GM21515 (cell line): ENCODE results near the gene USH2A.

Experiments
- ATAC-seq: cut with Tn5 transposase; IDR thresholded peaks from one replicate; pipeline ENCODE4 v1.9.1; 2021; ENCODE audit not compliant: unreplicated experiment

The USH2A gene

DNA sequence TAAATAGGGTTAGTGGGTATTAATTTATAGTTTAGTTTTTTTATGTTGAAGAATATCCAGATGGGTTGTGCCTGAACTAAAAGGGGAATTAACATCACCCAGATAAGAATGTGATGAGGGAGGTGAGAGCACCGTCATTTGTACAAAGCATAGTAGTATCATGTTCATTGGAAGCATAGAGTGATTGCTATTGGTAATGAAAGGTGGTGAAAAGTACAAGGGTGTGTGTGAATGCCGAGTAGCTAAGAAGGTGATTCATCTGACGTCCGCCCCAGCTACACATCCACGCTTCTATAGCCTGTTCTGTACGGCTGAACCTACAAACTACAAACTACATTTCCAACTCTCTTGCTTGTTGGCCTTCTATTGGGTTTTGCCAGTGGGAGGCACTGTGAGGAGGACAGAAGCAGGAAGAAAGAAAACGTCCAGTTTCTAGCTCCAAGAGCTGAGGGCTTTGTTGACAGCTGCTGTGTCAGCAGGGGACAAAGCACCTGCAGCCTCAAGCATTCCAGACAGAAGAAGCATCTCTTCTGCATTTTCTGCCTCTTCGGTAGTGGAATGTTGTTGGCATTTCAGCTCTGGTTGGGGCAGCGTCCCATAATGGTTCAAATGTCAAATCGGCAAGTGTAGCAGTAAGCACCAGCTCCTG is 451.3 kb downstream of the USH2A start:
- ATAC-seq = no peak

DNA sequence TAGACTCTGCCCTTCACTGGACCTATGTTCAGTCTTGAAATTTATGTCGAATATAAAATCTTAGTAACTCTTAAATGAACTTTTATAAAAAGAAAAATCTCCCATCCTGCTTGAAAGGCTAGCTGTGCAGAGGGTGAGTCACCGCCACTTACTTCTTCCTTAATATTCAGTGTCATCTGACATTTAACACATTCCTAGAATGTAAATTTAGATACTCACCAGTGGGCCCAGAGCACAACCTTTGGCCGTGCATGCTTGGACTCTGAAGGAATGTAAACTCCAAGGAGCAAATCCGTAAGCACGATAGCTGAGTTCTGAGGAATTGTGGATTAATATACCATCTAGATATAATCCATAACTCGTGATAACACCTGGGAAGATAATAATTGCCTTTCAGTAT is 452.8 kb downstream of the USH2A start:
- no peak for ATAC-seq

DNA sequence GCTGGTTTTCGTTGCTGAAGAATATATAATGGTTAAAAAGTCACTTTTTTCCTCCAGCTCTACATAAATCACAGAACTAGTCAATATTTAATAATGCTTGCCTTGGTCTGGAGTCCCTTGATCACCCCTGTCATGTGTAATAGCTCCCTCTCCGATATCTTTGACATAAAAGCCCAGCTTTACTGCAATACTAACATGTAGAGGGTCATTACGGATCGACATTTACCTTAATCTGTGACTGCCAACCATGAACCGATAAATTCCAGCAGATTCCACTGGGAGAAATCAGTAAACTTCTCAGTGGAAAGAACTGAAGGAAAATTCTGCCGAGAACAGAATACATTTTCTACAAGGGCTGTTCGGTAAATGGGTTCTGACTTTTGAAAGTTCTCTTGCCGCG is 459.6 kb downstream of the USH2A start:
- no peak for ATAC-seq

DNA sequence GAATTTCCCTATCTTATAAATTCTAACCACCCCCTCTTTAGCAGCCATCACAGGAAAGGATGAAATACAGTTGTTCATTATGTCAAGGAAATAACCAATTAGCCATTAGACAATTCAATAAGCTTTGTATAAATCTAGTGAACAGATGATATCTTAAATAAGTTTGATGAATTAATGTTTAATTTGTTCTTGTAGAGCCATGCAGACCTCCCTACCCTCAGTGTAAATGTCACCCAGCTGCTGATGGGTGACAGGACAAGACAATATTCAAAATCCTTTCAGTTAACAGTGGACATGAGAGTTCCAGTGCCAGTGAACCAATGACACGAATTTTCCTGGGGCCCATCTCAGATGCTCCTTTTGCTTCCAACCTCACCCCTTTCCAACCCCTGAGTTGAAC is 460.2 kb downstream of the USH2A start:
- ATAC-seq = no peak

DNA sequence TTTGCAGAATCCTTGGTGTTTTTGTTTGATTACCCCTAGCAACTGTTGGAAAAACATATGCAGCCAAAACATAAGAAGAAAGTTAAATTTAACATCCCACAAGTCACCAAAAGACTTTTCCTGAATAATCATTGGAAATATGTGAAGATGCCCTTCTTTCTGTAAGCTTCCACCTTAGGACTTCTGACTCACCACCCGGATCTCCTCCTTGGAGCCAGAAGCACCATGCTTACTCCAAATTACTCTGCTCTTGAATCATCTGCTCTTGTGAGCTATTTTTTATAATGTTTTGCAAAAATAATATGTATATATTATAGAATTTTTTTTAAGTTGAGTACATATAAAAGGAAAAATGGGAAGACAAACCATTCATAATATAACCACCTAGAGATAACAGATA is 464.4 kb downstream of the USH2A start:
- ATAC-seq = no peak

DNA sequence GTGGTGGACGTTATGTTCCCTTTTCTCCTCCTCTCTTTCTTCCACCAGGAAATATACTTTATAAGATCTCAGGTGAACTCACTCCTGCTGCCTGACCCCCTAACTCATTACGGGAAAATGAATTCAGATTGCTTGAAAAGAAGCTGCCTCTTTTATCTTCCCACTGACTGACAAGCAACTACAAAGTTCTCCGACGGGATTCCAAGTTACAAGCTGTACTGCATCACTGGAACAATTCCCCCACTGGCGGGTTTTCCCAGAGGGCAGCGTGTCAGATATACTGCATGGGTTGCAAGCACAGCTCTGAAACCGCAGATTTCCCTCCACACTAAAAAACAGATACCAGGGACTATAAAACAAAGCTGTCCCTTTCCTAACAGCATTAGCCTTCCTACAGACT is 465.6 kb downstream of the USH2A start:
- ATAC-seq = no peak

DNA sequence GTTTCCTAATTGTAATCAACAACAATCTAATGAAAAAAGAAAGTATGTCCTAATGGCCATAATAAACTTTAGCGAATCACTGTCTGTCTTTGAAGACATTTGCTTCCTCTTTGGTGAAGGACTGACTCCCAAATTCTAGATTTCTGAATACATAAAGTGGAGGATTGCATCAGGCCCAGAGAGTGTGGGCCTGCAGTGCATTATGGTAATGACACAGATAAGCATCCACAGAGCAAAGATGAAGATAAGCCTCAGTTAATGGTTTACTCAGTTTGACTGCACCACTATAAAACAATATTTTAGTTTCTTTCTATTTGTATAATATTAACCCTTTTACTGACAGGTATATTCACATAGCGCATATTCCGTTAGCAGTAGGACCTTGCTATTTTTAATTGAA is 490.7 kb downstream of the USH2A start:
- no peak for ATAC-seq

DNA sequence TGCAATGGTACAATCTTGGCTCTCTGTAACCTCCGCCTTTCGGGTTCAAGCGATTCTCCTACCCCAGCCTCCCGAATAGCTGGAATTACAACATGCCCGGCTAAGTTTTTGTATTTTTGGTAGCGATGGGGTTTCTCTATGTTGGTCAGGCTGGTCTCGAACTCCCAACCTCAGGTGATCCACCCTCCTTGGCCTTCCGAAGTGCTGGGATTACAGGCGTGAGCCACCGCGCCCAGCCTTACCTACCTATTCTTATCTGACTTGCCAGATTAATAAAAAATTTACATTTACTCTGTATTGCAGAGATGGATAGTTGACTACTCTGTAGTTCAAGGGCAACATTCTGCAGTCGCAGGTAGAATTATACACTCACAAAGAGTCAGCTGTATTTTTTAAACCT is 496.6 kb downstream of the USH2A start:
- no peak for ATAC-seq

DNA sequence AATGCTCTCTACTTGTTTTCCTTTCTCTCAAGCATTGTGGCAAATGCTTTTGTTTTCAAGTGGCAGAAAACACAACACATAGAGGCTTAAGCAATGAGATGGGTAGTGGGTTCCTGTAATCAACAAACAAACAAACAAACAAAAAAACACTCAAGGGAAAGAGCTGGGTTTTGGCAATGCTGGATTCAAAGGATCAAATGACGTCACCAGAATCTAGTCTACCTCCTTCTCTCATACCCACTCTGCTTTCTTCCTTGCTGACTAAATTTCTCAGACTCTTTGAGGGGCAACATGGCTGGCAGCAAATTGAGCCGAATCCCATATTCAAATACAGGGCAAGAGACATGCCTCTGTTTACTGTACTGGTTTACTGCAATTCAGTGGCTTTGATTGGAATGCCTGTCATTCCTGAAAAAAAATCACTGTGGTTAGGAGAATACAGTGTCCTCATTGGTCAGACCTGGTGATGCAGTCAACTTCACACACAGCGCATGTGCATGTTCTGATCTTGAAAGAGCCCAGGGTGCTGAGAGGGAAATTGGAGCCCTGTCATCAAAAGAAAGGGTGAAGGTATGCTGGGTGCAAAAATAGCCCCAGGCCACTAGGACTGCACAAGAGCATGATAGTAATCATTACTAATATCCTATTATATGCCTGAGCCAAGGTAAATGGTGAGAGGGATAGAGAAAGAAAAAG is 500.0 kb downstream of the USH2A start:
- no peak for ATAC-seq

DNA sequence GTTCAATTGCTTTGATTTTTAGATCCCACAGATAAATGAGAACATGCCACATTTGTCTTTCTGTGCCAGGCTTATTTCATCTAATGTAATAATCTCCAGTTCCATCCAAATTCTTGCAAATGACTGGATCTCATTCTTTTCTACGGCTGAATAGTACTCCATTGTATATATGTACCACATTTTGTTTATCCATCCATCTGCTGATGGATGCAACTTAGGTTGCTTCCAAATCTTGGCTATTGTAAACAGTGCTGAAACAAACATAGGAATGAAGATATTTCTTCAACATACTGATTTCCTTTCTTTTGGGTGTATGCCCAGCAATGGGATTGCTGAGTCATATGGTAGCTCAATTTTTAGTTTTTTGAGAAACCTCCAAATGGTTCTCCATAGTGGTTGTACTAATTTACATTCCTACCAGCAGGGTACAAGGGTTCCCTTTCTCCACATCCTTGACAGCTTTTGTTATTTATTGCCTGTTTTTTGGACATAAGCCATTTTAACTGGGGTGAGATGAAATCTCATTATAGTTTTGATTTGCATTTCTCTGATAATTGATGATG is 511.8 kb downstream of the USH2A start:
- ATAC-seq = no peak

DNA sequence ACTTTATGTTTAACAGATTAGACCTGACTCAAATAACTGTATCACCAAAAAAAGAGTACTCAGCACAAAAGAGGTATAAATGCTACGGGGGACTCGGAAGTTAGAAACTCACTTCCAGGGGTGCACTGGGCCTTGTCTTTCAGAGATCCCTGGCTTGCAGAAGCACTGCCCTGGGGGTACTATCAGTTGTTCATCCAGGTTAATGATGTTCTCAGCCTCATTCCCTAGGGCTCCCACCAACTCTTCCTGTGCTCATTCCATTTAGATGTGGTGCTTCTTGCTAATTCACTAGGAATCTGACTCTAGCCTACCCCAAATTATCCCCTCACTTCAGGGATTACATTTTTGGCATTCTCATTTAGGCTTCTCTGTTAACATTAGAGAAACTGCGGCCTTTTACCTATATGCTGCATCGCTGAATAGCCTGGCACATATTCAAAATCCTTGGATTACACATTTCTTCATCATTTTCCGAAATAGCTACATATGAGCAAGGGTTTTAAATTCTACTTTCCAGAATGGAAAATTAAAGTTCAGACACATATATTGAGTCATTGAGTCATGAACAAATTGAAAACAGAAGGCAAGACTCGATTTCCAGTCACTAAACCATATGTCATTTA is 517.6 kb downstream of the USH2A start:
- no peak for ATAC-seq

DNA sequence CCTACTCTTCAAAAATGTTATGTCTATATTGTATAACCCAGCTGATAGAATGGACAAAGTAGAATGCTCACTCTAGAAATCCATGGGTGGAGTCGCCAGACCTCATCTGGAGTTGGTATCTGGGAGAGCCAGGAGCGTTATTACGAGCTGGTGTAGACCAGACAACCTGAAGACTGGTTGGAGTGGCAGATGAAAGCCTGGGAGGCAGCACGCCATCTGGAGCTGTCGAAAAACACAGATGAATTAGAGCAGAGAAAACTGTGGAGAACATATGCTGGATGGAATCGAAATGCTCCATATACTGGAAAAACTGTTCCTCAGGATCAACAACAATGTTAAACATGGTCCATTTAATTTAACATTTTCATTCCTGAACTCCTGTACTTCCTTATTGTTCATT is 522.6 kb downstream of the USH2A start:
- ATAC-seq = no peak

DNA sequence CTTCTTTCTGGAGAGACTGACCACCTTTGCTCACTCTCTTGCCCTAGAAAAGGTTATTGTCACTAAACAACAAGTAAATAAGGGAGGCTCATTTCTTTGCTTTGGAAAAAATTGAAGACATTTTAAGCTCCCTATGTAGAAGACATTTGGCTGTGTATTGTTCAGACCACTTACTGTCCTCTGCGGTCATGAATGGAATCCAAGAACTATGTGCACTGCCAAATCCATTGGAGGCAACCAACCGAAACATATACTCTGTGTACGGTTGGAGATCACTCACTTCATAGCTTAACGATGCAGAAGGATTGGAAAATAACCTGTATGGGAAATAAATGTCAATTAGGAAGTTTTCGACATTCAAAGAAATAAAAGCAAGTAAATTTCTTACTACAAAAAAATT is 523.3 kb downstream of the USH2A start:
- no peak for ATAC-seq

DNA sequence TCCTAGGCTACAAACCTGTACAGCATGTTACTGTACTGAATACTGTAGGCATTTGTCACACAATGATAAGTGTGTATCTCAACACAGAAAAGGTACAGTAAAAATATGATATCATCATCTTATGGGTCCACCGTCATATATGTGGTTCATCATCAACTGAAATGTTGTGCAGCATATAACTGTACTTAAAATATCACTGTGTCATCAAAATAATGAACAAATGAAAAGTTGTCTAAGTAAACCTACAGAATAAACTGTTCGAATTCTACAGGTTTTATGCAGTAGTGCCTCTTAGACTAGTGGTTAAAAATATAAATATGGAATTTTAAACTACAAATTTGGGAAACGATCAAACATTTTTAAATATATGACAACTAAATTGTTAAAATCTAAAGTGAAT is 527.4 kb downstream of the USH2A start:
- no peak for ATAC-seq

DNA sequence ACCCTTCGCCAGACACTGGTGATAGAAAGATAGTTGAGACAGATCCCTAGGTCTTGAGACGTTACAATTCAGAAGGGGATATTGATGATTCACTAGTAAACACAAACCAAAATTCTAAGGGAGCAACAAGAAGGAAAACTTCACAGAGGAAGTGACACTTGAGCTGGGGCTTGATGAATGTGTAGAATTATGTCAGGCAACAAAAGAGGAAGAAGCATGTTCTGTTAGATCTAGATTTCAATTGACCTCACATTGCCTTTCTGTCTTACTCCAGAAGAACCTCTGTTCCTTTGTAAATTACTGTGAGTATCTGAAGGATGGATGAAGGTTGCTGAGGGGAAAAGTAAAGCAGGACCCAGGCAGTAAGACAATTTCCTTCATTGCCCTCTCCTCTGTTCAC is 528.0 kb downstream of the USH2A start:
- ATAC-seq = no peak

DNA sequence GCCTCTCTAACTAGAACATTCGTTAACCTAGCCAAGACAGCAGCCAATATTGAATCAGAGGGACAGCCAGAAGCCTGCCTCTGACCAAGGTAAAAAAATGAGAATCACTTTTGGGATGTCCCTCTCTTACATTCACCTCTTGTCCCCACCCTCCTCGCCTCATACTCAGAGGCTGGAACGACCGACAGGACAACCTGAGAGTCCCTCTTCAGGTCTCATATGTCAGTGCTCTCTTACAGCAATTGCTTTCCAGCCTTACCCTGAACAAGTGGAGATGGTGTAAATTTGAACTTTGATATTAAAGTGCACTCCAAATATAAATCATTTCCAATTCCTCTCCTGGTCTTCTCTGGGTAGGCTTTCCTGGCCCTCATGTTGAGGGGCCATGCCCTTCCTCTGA is 528.6 kb downstream of the USH2A start:
- ATAC-seq = no peak

DNA sequence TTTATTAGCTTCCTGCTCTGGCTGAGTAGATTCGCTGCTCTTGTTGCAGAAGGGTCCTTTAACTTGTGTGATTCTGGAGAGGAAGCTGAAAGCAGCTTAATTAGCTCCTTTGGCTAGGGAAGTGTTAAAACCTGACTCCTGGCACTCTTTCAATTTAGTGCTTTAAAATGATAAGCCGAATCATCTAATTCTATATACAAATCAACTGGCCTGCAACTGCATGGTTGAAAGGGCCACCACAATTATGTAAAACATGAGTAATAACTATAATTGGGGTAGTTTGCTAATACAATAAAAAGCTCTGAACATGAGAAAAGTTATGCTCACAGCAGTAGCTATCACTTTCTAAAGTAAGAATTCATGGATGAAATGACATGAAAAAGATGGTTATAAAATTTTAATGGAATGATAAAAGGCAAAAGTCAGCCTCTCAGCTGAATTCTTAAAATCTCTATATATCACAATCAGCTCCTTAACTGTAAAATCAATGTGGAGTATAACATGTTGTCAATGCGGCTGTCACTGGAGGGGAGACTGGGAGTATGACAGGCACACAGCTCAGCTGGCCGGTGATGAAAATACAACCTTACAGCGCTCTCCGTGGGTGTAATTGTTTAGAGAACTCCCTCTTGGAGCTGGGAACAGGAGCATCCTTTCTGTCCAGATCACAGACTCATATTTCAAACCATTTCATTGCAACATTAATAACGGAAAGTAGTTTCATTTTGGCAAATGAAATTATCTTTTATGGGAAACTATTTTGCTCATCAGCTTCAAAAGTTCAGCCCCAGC is 531.8 kb downstream of the USH2A start:
- no peak for ATAC-seq

DNA sequence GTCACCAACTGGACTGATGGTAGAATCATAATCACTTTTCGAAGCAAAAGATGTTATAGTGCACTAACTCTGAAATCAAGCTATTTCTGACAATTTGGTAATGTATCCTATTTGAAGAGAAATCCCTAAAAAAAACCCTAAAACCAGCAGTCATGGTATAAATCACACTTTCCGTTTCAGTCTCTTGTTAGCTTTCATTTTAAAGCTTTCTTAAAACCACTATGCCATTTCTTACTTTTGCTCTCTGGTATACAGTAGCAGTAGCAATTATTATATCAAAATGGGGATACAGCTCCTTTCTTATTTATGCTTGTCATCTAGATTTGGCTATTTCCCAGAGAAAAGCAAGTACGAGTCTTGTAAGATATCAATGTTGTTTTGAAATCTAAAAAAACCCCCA is 532.8 kb downstream of the USH2A start:
- peak; percentile 77 for ATAC-seq

DNA sequence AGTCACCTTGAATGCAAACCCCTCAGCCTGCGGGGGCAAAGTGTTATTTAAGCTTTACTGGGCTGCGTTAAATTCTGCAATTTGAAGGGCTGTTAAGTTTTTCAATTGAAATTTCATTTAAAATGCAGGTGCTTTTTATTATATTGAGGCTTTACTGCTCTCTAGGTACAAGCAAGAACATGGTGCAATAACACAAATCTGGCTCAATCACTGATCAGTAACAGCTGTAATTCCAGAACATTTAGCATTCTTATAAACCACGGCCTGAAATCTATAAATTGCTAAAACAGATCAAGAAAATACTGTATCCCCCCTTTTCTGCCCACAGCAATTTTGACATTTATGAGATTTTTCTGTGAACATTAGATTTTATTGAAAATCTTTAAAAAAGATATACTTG is 533.4 kb downstream of the USH2A start:
- ATAC-seq = no peak

DNA sequence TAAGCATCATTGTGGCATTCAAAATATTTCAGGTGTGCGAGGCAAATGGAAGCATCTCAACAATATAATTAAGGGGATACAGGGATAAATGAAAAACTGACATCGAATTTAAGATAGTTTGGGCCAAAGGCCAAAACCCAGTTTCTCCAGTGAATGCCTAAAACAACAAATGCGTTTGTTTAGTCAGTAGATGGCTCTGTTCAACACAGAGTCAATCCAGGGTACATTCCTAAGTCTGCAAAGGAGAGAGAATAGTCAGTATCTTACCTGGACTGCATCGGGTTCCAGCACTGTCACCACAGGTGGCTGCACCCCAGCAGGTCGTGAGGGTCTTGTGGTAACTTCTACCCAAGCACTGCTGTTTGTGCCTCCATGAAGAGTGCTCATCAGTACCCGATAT is 535.1 kb downstream of the USH2A start:
- no peak for ATAC-seq

DNA sequence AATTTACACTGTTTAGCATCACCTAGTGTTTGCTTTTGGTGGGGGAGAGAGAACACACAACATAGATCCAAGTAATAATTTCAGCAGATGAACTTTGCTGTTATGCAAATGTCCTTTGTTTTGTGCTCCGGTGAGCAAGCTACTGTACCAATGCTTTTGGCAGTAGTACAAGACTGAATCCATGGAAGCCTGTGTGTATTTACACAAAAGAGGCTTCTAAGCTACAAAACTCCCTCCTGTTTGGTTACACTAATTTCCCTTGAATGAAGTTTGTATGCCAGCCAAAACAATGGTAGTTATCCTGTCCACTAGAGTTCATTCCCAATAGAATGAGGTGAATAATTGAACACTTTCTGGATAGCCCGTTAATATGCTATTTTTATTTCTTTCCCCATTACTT is 535.6 kb downstream of the USH2A start:
- no peak for ATAC-seq

DNA sequence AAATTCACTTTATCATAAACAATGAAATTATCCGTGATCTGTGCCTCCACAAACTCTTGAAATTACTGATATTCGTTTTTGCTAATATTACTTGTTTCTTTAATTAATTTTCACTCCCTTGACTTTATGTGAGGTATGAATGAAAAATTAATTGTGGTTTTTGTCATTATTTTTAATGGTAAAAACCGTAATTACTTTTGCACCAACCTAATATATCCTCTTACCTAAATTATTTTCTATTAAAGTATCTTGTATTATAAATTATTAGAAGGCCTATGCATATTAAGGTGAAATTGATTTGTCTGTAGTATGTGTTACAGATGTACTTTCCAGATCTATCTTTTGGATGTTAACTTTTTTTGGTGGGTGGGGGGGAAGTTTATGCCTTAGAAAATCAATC is 540.2 kb downstream of the USH2A start:
- ATAC-seq = no peak
